ENCODE measurements around the gene CHRD. TPM values are rescaled to one million over a fixed set of nuclear protein-coding genes. Genes with fewer than 3 reads are reported as not detected.
A peak's percentile ranks its signal among the peaks of the same experiment; 100 is the strongest.

The CHRD gene
- total and polyA plus RNA-seq, 9 of the 15 experiments (the other 6 are each of a cell fraction or from before 2014, with no cell fraction given): 0.11 to 1.3 (median 0.59) TPM; not detected in 3

DNA sequence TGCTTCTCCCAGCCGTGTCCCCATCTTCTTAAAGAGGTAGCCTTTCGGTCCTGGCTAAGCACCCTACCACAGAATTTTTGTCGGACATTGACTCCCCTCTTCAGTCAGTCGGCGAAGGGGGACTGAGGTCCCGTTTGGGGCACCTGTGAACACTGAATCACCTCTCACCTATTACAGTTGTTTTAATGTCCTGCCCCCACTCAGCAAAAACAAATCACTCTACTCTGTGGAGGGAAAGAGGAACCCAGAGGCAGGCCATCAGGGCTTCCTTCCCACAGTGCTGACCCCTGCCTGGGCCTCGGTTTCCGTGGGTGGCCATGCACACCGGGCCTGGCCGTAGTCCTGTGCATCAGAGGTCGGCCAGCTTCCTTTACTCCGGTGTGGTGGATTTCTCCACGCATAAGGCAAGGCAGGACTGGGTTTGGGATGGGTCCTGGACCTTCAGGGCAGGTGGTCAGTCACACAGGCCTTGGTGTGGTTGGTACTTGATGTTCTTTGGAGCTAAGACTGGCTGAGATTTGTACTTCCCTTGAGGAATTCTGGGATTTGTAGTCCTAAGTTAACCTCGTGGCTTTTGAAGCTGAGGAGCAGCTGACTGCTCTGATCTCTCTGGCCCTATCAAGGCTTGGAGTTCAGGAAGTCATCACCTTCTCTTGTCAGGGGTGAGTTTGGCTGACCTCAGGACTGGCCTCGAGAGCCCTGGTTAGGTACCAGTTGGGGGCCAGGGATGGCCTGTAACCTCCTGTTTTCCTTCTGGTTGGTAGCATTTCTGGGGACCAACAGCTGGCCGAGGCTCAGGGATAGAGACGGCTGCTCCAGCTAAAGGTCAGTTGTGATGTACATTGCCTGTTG lies 43.1 kb upstream of the CHRD start (continued):
- peak; percentile 18 for TF ChIP-seq KDM5B (IDR thresholded peaks at IDR 0.05; ENCODE audit: insufficient replicate concordance, low read depth, low read length)
- peak; percentile 71 for TF ChIP-seq HCFC1 (IDR thresholded peaks at IDR 0.05; ENCODE audit: low read depth, low read length)
- TF ChIP-seq, protein P1, sequence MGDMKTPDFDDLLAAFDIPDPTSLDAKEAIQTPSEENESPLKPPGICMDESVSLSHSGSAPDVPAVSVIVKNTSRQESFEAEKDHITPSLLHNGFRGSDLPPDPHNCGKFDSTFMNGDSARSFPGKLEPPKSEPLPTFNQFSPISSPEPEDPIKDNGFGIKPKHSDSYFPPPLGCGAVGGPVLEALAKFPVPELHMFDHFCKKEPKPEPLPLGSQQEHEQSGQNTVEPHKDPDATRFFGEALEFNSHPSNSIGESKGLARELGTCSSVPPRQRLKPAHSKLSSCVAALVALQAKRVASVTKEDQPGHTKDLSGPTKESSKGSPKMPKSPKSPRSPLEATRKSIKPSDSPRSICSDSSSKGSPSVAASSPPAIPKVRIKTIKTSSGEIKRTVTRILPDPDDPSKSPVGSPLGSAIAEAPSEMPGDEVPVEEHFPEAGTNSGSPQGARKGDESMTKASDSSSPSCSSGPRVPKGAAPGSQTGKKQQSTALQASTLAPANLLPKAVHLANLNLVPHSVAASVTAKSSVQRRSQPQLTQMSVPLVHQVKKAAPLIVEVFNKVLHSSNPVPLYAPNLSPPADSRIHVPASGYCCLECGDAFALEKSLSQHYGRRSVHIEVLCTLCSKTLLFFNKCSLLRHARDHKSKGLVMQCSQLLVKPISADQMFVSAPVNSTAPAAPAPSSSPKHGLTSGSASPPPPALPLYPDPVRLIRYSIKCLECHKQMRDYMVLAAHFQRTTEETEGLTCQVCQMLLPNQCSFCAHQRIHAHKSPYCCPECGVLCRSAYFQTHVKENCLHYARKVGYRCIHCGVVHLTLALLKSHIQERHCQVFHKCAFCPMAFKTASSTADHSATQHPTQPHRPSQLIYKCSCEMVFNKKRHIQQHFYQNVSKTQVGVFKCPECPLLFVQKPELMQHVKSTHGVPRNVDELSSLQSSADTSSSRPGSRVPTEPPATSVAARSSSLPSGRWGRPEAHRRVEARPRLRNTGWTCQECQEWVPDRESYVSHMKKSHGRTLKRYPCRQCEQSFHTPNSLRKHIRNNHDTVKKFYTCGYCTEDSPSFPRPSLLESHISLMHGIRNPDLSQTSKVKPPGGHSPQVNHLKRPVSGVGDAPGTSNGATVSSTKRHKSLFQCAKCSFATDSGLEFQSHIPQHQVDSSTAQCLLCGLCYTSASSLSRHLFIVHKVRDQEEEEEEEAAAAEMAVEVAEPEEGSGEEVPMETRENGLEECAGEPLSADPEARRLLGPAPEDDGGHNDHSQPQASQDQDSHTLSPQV (IDR thresholded peaks at IDR 0.05): 0 out of 2 replicates have a peak, but pooled peaks have one; percentile 6
- peak; percentile 56; the same call in 1 of the 2 replicates for TF ChIP-seq XRCC5 (IDR thresholded peaks at IDR 0.05; ENCODE audit: low read depth, low read length)
- no peak for TF ChIP-seq FOS (IDR thresholded peaks at IDR 0.05; ENCODE audit: extremely low read depth, insufficient read length)
- TF ChIP-seq CHD1 (IDR thresholded peaks at IDR 0.05; ENCODE audit: low read length): peak; percentile 2
- peak; percentile 41; the same call in 1 of the 2 replicates for TF ChIP-seq CBFB (CRISPR knock-in tag; IDR thresholded peaks at IDR 0.05)
- no peak for TF ChIP-seq SREBF1 (IDR thresholded peaks at IDR 0.05; ENCODE audit: borderline replicate concordance, low read depth, low read length)
- no peak for TF ChIP-seq PML (IDR thresholded peaks at IDR 0.05; ENCODE audit: low read length)
- 0 out of 4 replicates have a peak, but pooled peaks of 1 of the 2 experiments have one; percentile 19 for TF ChIP-seq KDM1A (IDR thresholded peaks at IDR 0.05)
- no peak for TF ChIP-seq MCM2 (IDR thresholded peaks at IDR 0.05; ENCODE audit: low read depth)
- TF ChIP-seq BRCA1 (IDR thresholded peaks at IDR 0.05): no peak
- 0 out of 2 replicates have a peak, but pooled peaks have one; percentile 51 for TF ChIP-seq BRCA1 (CRISPR knock-in tag; IDR thresholded peaks at IDR 0.05)

All from K562 (cell line).